Vagina (tissue), 2 donors: Measurements from ENCODE around the gene CSPG4.

Source experiments
- POLR2A ChIP-seq, 2 donors: fragments of 450-650 bp; IDR thresholded peaks; one replicate each; pipeline ENCODE4 v1.6.1; 2017; ENCODE audit warnings: antibody characterized with exemption in 2 of 2, mild to moderate bottlenecking in 2 of 2, moderate library complexity in 2 of 2
- POLR2AphosphoS5 ChIP-seq, 2 donors: sonication (generic); formaldehyde crosslinking; IDR thresholded peaks; one replicate each; pipeline ENCODE4 v1.9.0; 2017; ENCODE audit warnings: antibody characterized with exemption in 2 of 2, mild to moderate bottlenecking in 2 of 2, low read depth in 1 of 2; ENCODE audit not compliant: insufficient read depth in 1 of 2
- TF ChIP-seq, protein P1 (sequence below), 3 experiments: fragments of 450-650 bp in 2 of 3; fragments of 200-600 bp in 1 of 3; sonication (generic) in 1 of 3; IDR thresholded peaks; one replicate each; pipeline ENCODE4 v1.5.1; 2017 to 2019; ENCODE audit warnings: antibody characterized with exemption in 3 of 3, mild to moderate bottlenecking in 2 of 3, moderate library complexity in 2 of 3

DNA sequence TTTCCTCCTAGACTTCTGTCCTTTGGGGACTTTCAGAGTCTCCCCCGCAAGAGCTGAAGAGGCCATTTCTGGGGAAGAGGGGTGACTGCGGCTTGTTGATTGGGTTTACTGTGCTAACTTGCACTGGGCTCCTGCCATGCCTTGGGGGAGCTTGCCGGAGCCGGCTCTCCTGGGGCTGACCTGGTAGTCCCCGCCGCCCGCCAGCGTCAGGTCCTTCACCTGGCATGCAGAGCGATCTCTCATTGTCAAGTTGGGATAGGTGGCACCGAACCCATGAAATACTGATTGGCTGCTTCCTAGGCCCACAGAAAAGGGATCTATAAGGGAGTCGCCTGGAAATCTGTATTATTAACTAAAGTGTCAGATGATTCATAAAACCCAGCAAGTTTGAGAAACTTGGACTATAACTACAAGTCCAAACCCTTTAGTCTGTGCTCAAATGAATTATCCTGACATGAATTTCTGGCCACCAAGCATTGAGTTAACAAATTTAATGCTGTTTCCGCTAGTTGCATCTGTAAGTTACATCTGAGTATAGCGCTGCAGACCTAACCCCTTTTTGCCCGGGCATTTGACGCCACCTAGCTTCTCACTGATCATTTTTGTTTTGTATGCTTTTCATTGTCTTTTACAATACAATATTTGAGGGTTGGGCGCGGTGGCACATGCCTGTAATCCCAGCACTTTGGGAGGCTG is 72.0 kb downstream of the CSPG4 start:
- TF ChIP-seq, protein P1, sequence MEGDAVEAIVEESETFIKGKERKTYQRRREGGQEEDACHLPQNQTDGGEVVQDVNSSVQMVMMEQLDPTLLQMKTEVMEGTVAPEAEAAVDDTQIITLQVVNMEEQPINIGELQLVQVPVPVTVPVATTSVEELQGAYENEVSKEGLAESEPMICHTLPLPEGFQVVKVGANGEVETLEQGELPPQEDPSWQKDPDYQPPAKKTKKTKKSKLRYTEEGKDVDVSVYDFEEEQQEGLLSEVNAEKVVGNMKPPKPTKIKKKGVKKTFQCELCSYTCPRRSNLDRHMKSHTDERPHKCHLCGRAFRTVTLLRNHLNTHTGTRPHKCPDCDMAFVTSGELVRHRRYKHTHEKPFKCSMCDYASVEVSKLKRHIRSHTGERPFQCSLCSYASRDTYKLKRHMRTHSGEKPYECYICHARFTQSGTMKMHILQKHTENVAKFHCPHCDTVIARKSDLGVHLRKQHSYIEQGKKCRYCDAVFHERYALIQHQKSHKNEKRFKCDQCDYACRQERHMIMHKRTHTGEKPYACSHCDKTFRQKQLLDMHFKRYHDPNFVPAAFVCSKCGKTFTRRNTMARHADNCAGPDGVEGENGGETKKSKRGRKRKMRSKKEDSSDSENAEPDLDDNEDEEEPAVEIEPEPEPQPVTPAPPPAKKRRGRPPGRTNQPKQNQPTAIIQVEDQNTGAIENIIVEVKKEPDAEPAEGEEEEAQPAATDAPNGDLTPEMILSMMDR (IDR thresholded peaks at IDR 0.05) = no peak
- no peak for TF ChIP-seq POLR2AphosphoS5 (IDR thresholded peaks at IDR 0.05; ENCODE audit: insufficient read depth in 1 of 2, low read depth in 1 of 2)
- TF ChIP-seq POLR2A (IDR thresholded peaks at IDR 0.05) = no peak
